ENCODE results near the gene ZNF438.

ZNF438 gene

GRCh38 chr10:30847199-30847598 lies 184.5 kb downstream of the ZNF438 start:
- DNase-seq (ENCODE audit: low read depth), result no peak

DNA sequence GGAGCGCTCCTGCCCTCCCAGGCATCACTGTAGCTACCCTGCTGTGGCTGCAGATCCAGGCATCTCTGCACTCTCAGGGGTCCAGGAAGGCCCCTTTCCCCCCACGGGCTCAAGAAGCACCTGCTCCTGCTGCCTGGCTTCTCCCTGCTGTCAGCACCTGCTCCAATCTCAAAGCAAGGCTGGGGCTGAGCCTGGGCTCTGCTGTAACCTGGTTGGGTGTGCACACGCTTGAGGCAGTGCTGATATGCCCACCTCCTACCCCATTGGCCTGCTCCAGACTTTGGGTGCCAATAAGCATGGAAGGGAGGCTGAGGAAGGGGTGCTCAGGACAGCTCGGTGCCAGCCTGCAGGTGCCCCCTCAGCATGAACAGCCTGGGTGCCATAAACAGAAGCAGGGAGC lies 185.0 kb downstream of the ZNF438 start:
- no peak for DNase-seq (ENCODE audit: low read depth)

GRCh38 chr10:30842894-30843293 lies 188.8 kb downstream of the ZNF438 start:
- DNase-seq (ENCODE audit: low read depth), result no peak

DNA sequence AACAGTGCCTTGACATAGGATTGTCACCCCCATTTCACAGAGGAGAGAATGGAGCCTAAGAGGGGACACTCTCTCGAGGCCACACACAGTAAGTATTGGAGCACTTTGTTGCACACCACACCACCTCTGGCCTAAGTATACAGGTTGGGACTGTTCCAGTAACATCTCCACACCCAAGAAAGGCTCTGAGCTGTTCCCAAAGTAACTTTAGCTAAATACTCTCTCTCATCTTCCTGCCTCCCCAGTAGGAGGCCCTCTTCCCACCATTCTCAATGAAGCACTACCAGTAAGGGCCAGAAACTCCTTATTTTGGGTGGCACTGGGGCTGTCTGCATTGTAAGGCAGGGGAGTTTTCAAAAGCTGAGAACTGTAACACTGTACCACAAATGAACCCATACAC lies 189.5 kb downstream of the ZNF438 start:
- no peak for DNase-seq (ENCODE audit: low read depth)

- DNase-seq (ENCODE audit: low read depth), result no peak
These were observed 191.1 kb downstream of the ZNF438 start for GRCh38 chr10:30840395-30841050.

DNA sequence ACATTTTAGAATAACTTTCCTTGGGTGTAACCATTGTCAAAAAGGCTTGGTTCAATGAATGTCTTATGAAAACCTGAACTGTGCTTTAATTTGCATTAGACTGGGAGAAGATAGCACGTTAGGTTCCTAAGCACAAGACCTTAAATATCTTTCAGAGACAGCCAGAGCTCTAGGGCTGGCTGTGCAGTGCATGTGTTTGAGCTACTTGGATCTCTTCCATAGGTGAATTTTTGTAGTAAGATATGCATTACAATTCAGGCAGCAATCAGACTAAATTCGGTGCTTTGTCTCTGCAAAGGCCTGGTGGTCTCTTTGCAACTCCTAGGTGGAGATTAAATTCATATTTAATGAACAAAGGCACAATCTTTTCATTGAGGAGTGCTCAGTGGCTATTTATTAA lies 192.0 kb downstream of the ZNF438 start:
- no peak for DNase-seq (ENCODE audit: low read depth)

DNA sequence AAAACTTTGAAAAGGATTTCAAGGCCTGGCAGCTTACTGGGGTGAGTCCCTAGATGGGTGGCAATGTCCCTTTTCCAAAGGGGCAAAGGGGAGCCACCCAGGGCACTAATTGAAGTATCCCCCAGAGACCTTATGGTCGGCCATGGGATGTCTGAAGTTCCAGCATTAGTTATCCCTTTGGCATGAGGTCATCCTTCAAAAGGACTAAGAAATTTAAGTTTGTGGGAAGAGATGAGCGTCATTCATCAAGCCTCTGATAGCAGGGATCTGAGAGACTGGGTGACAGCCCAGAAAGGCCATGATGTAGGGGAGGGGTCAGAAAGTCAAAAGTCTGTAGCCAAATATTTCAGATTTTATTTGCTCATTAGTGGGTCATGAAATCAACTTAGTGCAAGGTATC lies 195.3 kb downstream of the ZNF438 start:
- no peak for DNase-seq (ENCODE audit: low read depth)

- DNase-seq (ENCODE audit: low read depth), result no peak
These were observed 196.5 kb downstream of the ZNF438 start for GRCh38 chr10:30835146-30835545.

DNA sequence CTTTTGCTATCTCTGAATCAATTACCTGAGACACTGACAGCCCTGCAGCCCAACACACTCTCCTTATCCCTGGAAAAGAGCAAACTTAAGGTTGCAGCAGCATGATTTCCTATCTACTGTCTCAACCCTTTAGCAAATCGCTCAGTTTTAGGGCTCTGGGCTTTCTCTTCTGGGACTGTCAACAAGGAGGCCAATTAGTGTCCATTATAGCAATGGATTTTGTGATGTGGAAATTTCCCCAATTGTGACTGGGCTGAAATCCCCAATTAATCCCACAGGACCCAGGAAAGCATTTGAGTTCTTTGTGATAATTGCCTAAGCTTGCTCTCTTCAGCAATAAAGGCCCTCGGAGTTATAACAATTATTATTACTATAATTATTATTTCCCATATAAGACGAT lies 197.0 kb downstream of the ZNF438 start:
- DNase-seq (ENCODE audit: low read depth), result no peak

GRCh38 chr10:30834153-30834552 lies 197.5 kb downstream of the ZNF438 start:
- DNase-seq (ENCODE audit: low read depth), result no peak

- no peak for DNase-seq (ENCODE audit: low read depth)
These were observed 198.1 kb downstream of the ZNF438 start for GRCh38 chr10:30833628-30833970.

DNA sequence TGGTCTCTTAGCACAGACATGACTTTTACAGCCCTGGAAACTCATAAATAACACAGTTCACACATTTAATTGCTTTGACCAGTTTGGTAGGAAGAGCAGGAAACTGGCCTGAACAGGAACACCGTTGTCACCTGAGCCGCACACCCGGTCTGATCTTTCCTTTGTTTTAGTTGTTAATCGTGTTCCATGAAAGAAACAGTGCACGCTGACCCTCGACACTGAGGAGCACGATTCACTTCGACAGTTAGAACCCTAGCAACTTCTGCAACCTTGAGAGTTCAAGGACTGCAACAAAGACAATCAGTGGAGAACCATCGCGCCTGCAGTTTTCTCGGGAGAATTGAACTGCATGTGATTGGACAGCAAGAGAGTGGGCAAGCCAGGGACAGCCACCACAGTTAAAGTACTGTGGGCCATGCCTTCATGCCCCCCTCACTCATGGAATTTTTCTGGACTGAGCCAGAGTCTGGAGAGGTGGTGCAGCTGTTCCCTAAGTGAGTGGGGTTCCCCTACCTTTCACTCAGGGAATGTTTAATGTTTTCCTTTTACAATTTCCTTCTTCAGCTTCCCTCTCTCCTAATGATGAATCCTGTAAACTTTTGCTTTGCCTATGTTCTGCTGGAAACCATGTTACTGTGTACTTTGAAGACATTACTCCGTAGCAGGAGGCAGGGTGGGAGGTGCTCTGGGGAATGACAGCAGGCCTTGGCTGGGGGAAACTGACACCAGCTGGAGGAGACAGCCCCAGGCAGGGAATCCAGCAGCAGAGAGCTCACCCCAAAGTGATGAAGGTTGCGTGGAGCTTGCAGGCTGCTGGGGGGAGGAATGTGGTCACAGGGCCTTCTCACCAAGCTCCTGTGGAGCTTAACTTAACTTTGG lies 198.7 kb downstream of the ZNF438 start:
- DNase-seq (ENCODE audit: low read depth), result no peak

DNA sequence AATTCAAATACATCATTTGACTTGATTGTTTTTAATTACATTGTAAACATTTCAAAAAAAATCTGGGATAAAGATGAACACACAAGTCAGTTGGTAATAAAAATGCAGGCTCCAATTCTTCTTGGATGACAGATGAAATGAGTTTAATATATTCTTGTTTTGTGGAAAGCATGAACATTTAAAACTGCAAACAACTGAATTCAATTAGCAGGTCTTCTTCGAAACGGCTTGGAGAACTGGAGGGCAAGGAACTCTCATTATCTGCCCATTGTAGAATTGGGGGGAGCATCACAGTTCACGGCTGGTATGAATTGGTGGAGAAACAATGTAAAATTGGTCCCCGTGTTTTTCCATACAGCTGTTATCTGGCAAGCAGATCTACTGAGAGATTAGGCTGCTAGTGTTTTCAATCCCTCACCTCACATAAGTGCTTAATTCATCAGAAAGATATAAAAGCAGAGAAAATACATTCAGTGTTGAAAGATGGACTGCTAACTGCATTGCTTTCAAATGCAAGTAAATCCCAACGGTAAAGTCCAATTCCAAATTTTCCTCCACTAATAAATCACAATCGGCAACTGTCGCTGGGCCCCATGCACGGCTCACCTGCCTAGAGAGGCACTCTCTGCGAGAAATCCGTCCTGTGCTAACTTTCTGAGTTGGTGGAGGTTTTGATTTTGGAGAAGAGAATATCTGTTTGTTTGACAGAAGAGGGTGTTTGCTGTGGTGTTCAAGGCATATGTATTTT lies 199.5 kb downstream of the ZNF438 start:
- DNase-seq (ENCODE audit: low read depth), result no peak

- DNase-seq (ENCODE audit: low read depth), result no peak
These were observed 200.2 kb downstream of the ZNF438 start for GRCh38 chr10:30831426-30831825.

- no peak for DNase-seq (ENCODE audit: low read depth)
These were observed 201.1 kb downstream of the ZNF438 start for GRCh38 chr10:30830315-30831230.

- DNase-seq (ENCODE audit: low read depth), result no peak
These were observed 201.8 kb downstream of the ZNF438 start for GRCh38 chr10:30829901-30830300.

- DNase-seq (ENCODE audit: low read depth), result no peak
These were observed 203.0 kb downstream of the ZNF438 start for GRCh38 chr10:30828680-30829079.

DNA sequence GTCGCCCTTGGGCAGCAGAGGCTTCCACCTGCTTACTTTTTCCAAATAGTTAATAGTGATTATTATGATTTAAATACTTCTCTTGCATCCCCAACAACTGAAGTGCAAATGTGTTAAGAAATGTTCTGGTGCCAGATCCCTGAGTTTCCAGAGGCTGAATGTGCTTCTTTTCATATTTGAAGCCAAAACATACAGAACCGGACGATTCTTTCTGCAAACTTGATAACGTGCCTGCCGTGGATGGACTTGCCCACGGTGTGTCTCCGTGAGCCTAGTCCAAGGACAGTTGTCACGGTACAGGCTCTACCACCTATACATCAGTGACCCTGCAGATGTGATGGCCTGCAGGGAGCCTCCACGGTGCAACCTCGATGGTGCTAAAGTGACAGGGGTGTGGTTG lies 203.5 kb downstream of the ZNF438 start:
- no peak for DNase-seq (ENCODE audit: low read depth)

DNA sequence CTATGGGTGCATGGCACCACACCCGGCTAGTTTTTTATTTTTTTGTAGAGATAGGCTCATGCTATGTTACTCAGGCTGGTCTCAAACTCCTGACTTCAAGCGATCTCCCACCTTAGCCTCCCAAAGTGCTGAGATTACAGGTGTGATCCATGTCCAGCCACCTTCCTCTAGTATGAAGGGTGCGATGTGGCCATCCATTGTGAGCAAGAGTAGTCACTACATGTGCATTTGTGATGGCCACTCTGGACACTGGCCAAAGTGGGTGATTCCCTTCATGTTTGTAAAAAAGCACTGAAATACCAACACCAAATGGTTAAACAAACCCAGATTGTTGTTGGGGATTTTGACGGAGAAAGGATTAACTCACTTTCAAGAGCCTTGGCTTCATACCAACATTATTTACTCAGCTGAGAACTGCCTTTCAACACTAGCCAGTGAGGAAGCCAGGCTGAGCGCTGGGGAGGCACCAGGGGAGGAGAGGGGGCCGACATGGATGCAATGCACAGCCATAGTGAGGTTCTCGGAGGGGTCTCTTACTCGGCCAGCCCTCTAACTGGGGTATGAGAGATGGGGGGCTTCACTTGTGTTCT lies 204.0 kb downstream of the ZNF438 start:
- DNase-seq (ENCODE audit: low read depth), result no peak

DNA sequence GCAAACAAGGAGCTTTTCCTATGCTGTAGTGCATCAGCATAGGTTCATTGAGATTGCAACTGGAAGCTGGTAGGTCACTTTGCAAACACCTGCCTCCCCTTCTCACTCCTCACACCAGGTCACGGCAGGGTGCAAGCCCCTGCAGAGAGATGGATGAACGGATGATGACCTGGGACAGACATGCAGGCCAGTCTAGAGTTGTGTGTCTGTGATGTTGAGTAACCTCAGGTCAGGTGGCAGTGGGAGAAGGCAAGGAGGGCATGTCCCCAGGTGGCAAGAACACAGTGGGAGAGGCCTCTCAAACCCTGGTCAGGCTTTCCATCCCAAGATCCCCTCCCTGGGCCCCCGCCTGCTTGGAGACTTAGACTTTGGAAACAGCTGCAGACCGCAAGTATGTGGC lies 205.0 kb downstream of the ZNF438 start:
- no peak for DNase-seq (ENCODE audit: low read depth)

DNA sequence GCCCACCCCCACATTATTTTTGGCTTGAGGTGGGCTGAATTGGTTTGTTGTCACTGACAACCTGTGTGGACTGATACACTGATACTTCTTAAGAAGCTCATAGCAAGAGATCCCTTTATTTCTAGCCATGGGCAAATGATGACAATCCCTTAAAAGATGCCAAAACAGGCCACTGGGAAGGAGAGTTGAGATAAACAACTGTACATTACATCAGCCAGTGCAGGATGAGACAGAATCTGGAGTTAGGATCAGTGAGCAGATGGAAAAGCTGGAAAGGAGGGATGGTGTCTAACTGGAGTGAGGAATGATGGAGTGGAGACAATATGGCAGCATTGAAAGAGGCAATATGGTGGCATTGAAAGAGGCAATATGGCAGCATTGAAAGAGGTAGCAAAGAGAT lies 206.2 kb downstream of the ZNF438 start:
- no peak for DNase-seq (ENCODE audit: low read depth)

- no peak for DNase-seq (ENCODE audit: low read depth)
These were observed 206.6 kb downstream of the ZNF438 start for GRCh38 chr10:30825022-30825421.
